HG03432 (cell line): ENCODE results near the gene TIMM23B.
"Not testable (repeated sequence)": the region's sequence is repeated elsewhere in the genome, so short reads cannot be mapped to it uniquely, and the experiment has no call there.

ENCODE experiments used
- ATAC-seq: cut with Tn5 transposase; IDR thresholded peaks from one replicate; pipeline ENCODE4 v1.9.1; 2021; ENCODE audit warnings: mild to moderate bottlenecking, moderate library complexity; ENCODE audit not compliant: unreplicated experiment

TIMM23B gene

DNA sequence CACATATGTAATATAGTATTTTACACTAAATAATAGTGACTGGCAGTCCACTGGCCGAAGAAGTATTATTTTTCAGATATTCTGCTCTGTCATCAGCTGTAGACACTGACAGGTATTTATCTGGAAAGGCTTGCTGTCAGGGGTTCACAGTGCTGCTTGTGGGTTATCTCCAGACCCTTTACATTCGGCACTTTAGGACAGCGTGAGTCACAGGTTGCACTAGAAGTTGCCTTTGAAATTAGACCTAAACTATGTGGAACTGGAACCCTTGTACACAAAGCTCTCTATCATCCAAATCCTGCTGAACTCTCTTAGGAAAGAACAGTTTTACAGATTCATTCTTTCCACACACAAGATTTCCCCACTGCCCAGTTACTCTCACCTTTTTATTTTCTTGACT lies 30.2 kb downstream of the TIMM23B start:
- not testable (repeated sequence) for ATAC-seq

DNA sequence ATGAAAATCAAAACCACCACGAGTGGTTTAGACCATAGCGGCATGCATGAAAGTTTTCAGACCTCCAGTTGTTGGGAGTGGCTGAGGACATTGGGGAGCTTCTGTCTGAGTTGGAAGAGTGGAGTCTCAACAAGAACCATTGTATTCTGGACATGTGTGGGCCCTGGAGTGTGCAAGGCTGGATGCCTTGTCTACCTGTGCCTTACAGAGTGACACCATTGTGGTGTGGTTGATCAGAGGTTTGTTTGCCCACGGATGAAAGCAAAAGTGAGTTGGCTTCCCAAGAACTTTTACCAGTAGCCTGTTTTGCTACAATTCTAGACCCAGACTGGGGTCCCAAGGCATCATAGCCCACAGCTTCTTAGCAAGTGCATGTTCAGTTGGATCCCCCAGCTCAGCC lies 35.9 kb downstream of the TIMM23B start:
- not testable (repeated sequence) for ATAC-seq

DNA sequence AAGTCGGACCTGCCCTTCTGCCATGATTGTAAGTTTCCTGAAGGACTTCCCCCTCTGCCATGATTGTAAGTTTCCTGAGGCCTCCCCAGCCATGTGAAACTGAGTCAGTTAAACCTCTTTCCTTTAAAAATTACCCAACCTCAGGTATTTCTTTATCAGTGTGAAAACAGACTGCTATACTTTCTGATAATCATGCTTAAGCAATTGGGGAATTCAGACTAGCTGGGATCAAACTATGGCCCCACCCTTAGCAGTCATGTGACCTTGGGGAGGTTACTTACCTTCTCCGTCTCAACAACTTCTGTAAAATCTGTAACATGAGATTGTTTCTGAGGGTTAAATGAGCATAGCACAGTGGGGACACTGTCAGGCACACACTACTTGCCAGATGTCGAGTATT lies 45.4 kb downstream of the TIMM23B start:
- not testable (repeated sequence) for ATAC-seq

DNA sequence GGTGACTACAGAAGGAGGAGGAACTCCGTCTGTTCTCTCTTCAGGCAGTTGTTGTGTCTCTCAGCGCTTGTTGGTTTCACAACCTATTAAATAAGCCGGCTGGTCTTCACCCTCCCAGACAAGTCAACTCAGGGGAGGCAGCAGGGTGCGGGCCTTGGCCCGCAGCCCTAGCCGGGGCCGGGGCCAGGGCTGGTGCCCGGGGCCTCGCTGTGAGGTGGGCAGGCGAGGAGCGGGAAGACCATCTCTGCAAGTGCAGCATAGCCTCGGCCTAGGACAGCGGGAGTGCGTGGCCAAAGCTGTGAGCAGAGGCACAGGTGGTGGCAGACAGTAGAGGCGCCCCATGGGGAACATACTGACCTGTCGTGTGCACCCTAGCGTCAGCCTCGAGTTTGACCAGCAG lies 46.5 kb downstream of the TIMM23B start, which contains the start of gene AGAP6:
TSS of gene AGAP6 (plus strand) at position 31 of the 400 bp plus-strand sequence. CDS start at position 341, 310 bp downstream.
- ATAC-seq: not testable (repeated sequence)

DNA sequence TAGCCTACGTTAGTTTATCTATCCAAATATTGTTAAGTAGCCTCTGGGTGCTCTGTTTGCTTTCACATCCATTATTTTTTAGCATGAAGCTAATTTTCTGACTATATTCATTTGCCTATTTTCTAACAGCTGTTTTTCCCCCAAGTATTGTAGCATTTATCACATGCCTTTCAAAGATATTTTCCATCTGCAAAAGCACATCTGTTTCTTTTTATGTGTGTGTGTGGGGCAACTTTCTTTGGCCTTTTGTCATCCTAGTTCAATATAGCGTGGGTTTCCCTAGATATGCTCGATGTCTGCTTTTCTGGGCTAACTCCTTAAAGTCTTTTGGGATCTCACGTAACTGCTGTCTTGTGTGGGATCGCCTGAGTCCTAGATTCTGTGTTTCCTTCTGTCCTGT lies 53.5 kb downstream of the TIMM23B start:
- not testable (repeated sequence) for ATAC-seq

DNA sequence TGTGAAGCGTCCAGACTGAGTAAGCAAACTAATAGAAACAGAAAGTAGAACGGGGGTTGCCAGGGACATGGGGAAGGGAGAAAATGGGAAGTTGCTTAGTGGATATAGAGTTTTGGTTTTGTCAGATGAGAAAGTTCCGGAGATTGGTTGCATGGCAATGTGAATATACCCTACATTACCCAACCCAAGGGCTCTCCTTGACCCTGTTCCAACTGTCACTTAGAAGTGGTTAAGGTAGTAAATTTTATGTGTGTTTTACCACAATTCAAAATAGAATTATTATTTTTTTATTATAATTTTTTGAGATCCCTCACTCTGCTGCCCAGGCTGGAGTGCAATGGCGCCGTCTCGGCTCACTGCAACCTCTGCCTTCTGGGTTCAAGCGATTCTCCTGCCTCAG lies 72.2 kb downstream of the TIMM23B start:
- ATAC-seq: not testable (repeated sequence)

DNA sequence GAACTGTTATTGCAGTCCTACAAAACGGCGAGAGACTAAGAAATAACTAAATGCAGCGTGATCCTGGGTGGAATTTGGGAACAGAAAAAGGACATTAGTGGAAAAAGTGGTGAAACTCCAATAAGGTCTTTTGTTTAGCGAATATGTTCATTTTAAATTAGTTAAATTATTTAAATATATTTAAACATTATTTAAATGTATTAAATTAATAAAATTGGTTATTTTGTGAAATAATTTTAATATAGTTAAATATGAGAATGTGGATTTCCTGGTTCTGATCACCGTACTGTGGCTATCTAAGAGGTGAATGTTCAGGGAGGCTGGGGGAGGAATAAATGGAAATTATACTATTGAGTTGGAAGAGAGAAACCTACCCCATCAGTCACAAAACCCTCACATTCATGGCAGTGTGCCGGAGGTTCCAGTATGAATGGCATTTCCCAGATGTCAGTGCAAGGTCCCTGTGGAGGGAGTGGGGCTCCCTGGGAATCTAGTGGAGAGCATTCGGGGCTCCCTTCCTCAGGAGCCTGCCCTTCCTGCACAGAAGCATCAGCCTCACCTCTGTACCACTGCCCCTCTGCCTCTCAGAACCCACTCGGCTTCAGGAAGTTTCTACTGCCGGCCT lies 73.9 kb downstream of the TIMM23B start:
- not testable (repeated sequence) for ATAC-seq

DNA sequence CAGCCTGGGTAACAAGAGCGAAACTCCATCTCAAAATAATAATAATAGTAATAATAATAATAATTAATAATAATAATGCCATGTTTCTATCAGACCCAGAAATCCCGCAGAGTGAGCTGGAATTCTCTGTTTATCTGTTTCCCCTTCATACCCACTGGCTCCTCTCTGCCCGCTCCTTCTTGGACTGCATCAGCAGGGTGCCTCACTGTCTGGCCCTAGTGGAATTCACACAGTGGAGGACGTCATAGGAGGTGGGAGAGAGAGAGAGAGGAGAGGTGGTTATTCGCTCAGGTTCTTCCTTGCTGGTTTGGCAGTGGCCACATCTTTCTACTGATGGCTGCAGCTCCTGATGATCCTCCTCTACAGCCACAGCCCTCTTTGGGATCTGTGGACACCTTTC lies 75.1 kb downstream of the TIMM23B start:
- not testable (repeated sequence) for ATAC-seq

DNA sequence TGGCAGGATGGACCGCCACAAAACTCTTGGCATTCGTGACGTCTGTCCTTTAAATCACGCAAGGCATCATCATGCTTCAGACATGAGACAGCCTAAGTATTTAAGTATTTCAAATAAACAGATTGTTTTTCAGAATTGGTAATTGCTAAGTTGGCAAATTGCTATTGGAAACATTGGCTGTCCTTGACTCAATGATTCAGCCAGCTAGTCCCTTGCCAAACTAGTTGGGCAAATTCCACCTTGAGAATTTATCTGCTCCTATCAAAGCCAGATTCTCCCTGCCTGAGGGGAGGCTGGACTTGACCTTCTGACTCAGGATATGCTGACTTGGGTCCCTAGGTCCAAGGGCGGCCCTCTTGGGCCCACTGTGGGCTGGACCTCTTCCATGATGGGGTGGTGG lies 75.8 kb downstream of the TIMM23B start:
- not testable (repeated sequence) for ATAC-seq

DNA sequence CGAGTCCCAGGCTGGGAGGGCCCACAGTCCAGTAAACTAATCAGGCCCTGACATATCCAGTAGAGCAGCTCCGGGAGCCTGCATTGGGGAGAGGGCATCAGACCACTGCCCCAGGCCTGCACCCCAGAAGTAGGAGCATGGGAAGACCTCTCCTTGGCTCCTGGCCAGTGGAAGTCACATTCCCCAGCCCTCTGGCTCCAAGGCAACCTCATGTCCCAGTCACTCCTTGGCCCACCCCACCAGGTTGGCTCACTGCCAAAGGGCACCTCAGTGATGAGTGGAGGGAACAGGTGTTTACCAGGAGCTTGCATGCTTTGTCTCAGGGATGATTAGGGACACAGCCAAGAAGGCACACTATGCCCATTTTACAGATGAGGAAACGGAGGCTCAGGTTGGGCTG lies 77.4 kb downstream of the TIMM23B start:
- not testable (repeated sequence) for ATAC-seq

DNA sequence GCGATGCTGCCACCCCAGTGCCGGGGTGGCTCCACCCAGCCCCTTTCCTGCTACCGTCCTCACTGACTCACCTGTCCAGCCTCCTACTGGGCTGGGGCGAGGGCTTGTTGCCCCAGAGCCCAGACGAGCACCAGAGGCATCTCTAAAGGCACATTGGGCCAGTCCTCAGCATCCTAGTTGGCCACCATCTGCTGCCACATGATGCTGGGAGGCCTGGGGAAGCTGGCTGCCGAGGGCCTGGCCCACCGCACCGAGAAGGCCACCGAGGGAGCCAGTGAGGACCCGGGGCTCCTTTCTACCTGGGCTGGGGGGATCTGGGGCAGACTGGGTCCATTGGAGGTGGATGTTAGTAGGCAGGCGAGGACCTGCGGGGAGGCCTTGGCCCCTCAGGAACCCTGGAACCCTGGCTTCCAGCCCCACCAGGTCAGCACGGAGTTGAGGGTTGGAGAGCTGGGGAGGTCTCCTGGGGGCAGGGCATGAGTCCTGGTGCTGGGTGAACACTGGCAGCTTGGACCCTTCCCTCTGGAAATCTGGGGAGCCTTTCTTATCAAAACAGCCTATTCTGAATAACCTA lies 78.7 kb downstream of the TIMM23B start:
- ATAC-seq: not testable (repeated sequence)

DNA sequence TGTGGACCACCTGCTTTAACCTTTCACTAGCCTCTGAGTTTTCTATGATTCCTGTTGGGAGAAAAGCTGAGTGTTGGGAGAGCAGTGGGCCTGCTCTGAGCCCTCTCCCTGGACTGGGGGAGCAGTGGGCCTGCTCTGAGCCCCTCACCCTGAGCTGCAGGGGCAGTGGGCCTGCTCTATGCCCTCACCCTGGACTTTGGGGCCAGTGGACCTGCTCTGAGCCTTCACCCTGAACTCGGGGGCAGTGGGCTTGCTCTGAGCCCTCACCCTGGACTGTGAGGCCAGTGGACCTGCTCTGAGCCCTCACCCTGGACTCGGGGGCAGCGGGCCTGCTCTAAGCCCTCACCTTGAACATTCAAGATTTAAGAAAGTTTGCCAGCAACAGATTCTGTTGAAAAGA lies 79.8 kb downstream of the TIMM23B start:
- no peak for ATAC-seq
